Fibroblast of the aortic adventitia (primary cell): ENCODE results near the gene BATF3. TPM values are rescaled to one million over a fixed set of nuclear protein-coding genes. Genes with fewer than 3 reads are reported as not detected.

Experiments used
- DNase-seq: peaks from one replicate; pipeline ENCODE4 v3.0.0-alpha.2; 2010; ENCODE audit warnings: low read depth
- H3K4me3 ChIP-seq: 2 replicates; pipeline ENCODE4 v1.5.1; 2011; ENCODE audit warnings: low read depth, mild to moderate bottlenecking, control low read depth, low read length, moderate library complexity
- total RNA-seq: library from RNA; depleted of rRNA; stranded (reverse); fragments of >200 nt; gene quantifications from 2 replicates; pipeline ENCODE4 v1.2.3, GENCODE V29; 2012; ENCODE audit warnings: low replicate concordance
- TF ChIP-seq, protein P1 (sequence below): IDR thresholded peaks from 2 replicates; pipeline ENCODE4 v1.5.1; 2011; ENCODE audit warnings: mild to moderate bottlenecking, low read length, control low read depth, inconsistent platforms; ENCODE audit not compliant: insufficient read depth

The BATF3 gene
- total RNA-seq, 1 donor = 4.8 TPM

DNA sequence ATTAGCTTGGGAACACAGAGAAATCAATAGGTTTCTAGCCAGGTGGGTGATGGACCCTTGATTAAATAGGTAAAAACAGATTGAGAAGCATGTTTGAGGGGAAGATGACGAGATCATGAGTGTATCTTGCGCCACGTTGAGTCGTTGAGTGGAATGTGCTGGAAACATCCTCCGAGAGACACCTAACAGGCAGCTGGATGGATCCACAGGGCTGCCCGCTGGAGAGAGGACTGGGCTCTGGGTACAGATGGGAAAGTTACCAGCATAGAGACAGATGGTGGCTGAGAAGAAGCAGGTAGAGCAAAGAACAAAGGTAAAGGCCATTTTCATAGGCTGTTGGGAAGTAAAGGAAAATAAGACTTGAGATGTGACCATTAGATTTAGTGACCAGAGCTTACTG is 15.6 kb downstream of the BATF3 start:
- no peak for DNase-seq
- no peak overlapping the region for H3K4me3 ChIP-seq
- TF ChIP-seq, protein P1, sequence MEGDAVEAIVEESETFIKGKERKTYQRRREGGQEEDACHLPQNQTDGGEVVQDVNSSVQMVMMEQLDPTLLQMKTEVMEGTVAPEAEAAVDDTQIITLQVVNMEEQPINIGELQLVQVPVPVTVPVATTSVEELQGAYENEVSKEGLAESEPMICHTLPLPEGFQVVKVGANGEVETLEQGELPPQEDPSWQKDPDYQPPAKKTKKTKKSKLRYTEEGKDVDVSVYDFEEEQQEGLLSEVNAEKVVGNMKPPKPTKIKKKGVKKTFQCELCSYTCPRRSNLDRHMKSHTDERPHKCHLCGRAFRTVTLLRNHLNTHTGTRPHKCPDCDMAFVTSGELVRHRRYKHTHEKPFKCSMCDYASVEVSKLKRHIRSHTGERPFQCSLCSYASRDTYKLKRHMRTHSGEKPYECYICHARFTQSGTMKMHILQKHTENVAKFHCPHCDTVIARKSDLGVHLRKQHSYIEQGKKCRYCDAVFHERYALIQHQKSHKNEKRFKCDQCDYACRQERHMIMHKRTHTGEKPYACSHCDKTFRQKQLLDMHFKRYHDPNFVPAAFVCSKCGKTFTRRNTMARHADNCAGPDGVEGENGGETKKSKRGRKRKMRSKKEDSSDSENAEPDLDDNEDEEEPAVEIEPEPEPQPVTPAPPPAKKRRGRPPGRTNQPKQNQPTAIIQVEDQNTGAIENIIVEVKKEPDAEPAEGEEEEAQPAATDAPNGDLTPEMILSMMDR = no peak

DNA sequence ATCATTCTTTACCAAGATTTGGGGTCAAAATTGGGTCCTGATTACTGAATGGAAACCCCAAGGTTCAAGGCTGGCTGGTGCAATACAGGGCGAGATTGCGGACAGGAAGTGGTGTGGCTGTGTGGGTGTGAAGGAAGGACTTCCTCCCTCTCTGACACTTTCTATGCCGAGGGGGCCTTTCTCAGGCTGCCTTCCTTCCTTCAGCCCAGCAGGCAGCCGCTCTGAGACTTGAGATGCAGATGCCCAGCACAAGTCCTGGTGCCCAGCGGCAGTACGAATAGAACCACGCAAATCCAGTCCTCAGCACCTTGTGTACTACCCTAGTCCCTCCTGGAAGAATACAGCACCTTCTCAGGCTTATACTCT is 16.3 kb downstream of the BATF3 start:
- no peak for DNase-seq
- TF ChIP-seq, protein P1 = no peak
- H3K4me3 ChIP-seq = no peak overlapping the region

DNA sequence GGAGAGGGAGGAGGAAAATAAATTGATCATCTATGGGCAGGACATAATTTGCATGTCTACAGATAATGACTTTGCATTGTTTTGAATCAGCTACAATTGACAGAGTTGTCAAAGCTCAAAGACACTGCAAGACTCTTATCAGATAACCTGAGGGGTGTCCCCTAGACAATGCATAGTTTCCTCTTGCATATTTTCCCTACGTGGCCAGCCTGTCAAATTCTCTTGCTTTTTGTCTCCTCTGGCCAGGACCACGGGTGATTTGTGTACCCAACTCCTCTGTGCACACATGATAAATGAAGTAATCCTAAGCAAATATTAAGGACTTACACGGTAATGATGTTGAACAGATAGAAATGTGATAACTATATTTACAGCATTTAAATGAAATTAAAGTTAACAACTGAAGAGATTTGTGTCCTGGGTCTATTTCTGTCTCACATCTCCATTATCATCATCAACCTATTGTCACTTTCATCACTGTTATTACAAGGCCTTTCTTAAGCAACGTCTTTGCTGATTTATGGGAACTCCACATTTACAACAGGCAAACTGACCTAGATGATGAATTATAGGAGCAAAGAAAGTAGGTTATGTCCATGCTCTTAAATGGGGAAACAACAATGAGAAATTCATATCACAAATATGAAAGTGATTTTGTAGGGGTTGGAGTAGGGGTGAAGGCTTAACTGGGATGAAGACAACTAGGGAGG is 18.8 kb downstream of the BATF3 start:
- no peak for DNase-seq
- no peak overlapping the region for H3K4me3 ChIP-seq
- TF ChIP-seq, protein P1 = no peak

DNA sequence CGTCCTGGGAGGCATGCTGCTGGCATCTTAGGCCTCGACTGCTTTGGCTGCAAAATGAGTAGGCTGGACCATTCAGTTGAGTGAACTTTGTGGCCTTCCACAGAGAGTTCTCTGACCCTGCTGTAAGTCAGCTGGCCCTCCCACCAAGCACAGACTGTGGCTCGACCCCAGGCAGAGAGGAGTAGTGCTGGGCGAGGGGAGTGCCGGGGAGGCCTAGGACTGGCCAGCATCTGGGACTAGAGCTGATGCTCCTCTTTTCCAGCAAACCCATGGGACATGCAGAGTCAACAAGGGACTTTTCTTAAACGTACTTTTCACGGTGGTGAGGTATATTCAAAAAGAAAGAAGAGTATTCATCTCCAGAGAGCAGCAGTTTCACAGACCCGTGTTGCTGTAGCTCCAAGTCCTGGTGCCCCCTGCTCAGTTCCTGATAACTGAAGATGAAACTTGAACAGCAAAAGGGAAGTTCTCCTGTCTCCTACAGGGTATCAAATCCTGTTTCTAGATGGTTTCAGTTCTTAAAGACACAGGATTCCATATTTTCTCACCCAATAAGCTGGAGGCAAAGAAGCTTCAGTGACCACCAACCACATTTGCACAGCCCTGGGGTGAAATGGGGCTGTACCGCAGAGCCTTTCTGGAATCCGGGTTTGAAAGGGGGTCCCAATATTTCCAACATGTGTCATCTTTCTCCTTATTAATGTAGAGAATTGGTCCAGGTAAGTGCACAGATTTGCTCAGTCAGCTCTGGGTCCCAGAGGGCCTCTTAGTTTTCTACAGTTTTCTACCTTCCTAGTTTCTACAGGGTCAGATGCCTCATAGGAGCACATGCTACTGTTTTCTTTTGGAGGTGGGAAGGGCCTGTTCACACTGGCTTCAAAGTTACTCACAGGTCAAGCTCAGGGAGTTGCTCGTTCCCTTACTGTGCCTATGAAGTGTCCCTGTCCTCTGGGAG is 20.9 kb downstream of the BATF3 start:
- TF ChIP-seq, protein P1 = no peak
- no peak for DNase-seq
- no peak overlapping the region for H3K4me3 ChIP-seq

DNA sequence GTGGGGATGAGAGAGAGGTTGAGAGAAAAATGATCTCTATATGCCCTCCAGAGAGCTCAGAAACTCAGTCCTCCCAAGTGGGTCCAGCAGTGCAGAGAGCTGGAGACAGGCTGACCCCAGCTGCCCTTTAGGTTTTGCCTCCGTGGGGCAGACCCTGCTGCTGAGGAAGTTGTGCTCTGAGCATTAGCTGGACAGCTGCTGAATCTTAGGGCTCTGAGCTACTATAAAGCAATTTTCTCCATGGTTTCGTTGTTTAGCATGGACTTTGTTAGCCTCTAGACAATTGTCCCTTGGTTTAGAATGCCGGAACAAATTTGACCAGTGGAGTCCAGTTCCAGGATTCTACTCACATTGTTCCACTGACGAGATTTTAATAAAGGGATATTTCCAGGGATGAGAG is 22.1 kb downstream of the BATF3 start:
- TF ChIP-seq, protein P1 = no peak
- DNase-seq = no peak
- H3K4me3 ChIP-seq = no peak overlapping the region

DNA sequence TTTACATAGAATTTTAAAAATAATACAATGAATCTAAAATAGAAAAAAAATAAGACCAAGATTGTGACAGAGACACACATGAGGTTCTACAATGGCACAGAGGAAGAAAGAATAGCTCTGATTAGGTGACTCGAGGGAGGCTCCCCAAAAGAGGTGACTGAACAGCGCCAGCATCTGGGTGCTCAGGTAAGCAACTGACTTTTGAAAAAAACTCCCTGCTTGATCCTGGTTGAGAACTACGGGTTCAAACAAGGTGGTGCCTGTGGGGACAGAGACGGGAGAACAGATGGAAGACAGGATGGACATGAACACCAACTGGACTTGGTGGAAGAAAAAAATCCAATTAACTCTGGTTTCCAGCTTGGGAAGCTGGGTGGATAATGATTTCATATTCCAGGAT is 22.5 kb downstream of the BATF3 start:
- TF ChIP-seq, protein P1 = no peak
- no peak overlapping the region for H3K4me3 ChIP-seq
- DNase-seq = no peak
